GM18873 (cell line): ENCODE measurements around the gene CACNA2D3.

ENCODE experiments used
- ATAC-seq: cut with Tn5 transposase; IDR thresholded peaks from one replicate; pipeline ENCODE4 v1.9.1; 2021; ENCODE audit warnings: mild to moderate bottlenecking, moderate library complexity, moderate number of reproducible peaks; ENCODE audit not compliant: unreplicated experiment, low FRiP score

Gene CACNA2D3

GRCh38 chr3:54167999-54168398 is 45.6 kb downstream of the CACNA2D3 start:
- ATAC-seq, result no peak

- ATAC-seq, result no peak
These were observed 46.1 kb downstream of the CACNA2D3 start for GRCh38 chr3:54168451-54168850.

GRCh38 chr3:54169524-54169923 is 47.2 kb downstream of the CACNA2D3 start:
- no peak for ATAC-seq

GRCh38 chr3:54171509-54171908 is 49.2 kb downstream of the CACNA2D3 start:
- no peak for ATAC-seq

GRCh38 chr3:54171951-54172350 is 49.6 kb downstream of the CACNA2D3 start:
- no peak for ATAC-seq

- no peak for ATAC-seq
These were observed 51.0 kb downstream of the CACNA2D3 start for GRCh38 chr3:54173371-54173770.

- ATAC-seq, result no peak
These were observed 53.8 kb downstream of the CACNA2D3 start for GRCh38 chr3:54176106-54176505.

- no peak for ATAC-seq
These were observed 55.5 kb downstream of the CACNA2D3 start for GRCh38 chr3:54177816-54178215.

GRCh38 chr3:54178376-54178775 is 56.0 kb downstream of the CACNA2D3 start:
- no peak for ATAC-seq

GRCh38 chr3:54180921-54181320 is 58.6 kb downstream of the CACNA2D3 start:
- ATAC-seq, result no peak

- no peak for ATAC-seq
These were observed 59.9 kb downstream of the CACNA2D3 start for GRCh38 chr3:54182242-54182641.

- no peak for ATAC-seq
These were observed 63.4 kb downstream of the CACNA2D3 start for GRCh38 chr3:54185740-54186139.

GRCh38 chr3:54188176-54188791 is 65.9 kb downstream of the CACNA2D3 start:
- ATAC-seq, result no peak

- no peak for ATAC-seq
These were observed 68.9 kb downstream of the CACNA2D3 start for GRCh38 chr3:54191220-54191619.

GRCh38 chr3:54192026-54192425 is 69.7 kb downstream of the CACNA2D3 start:
- no peak for ATAC-seq

GRCh38 chr3:54193093-54193492 is 70.7 kb downstream of the CACNA2D3 start:
- ATAC-seq, result no peak

- ATAC-seq, result no peak
These were observed 74.1 kb downstream of the CACNA2D3 start for GRCh38 chr3:54196360-54196991.

- ATAC-seq, result no peak
These were observed 75.2 kb downstream of the CACNA2D3 start for GRCh38 chr3:54197509-54197908.

- ATAC-seq, result no peak
These were observed 76.2 kb downstream of the CACNA2D3 start for GRCh38 chr3:54198556-54198955.

- no peak for ATAC-seq
These were observed 79.7 kb downstream of the CACNA2D3 start for GRCh38 chr3:54202054-54202453.

GRCh38 chr3:54202651-54203248 is 80.4 kb downstream of the CACNA2D3 start:
- no peak for ATAC-seq

- no peak for ATAC-seq
These were observed 84.5 kb downstream of the CACNA2D3 start for GRCh38 chr3:54206874-54207273.
